Upper lobe of right lung (tissue), 1 donor: Measurements from ENCODE around the gene CNTNAP2. TPM values are rescaled to one million over a fixed set of nuclear protein-coding genes. Genes with fewer than 3 reads are reported as not detected.

Source experiments
- ATAC-seq: fragments of 200-7000 bp; cut with Tn5 transposase; one replicate; pipeline ENCODE4 v1.9.1; 2020; ENCODE audit warnings: mild to moderate bottlenecking, moderate library complexity
- DNase-seq: peaks from one replicate; pipeline ENCODE4 v3.0.0-alpha.2; 2020
- H3K27ac ChIP-seq: fragments of 200-600 bp; one replicate; pipeline ENCODE4 v1.8.0; 2022
- H3K27me3 ChIP-seq: fragments of 200-600 bp; one replicate; pipeline ENCODE4 v1.8.0; 2022; ENCODE audit warnings: mild to moderate bottlenecking
- H3K36me3 ChIP-seq: fragments of 200-600 bp; one replicate; pipeline ENCODE4 v1.8.0; 2022
- H3K4me1 ChIP-seq: fragments of 200-600 bp; one replicate; pipeline ENCODE4 v1.8.0; 2022
- H3K4me3 ChIP-seq: fragments of 200-600 bp; one replicate; pipeline ENCODE4 v1.8.0; 2022; ENCODE audit warnings: mild to moderate bottlenecking
- H3K9me3 ChIP-seq: fragments of 200-600 bp; one replicate; pipeline ENCODE4 v1.8.0; 2022
- intact Hi-C: fragments of 100-400 bp; cut with DNase I; formaldehyde crosslinking; loops from one replicate; pipeline ENCODE4 v1.11.0; 2022
- total RNA-seq: library from RNA; stranded (reverse); fragmentation: NEBNext Ultra II Directional; extraction: Animal tissue kit (Norgen Biotek cat#: 25700); gene quantifications from one replicate; pipeline ENCODE4 v1.2.1, GENCODE V29; 2021
- TF ChIP-seq, protein P1 (sequence below): fragments of 200-600 bp; IDR thresholded peaks from one replicate; pipeline ENCODE4 v1.8.0; 2022; ENCODE audit warnings: antibody characterized with exemption
- donor health status: DM: no; HTN: yes; CAD: no; lungs with severe emphysema.

Gene CNTNAP2
- total RNA-seq, 1 donor from 2014 or later = 0.41 TPM

DNA sequence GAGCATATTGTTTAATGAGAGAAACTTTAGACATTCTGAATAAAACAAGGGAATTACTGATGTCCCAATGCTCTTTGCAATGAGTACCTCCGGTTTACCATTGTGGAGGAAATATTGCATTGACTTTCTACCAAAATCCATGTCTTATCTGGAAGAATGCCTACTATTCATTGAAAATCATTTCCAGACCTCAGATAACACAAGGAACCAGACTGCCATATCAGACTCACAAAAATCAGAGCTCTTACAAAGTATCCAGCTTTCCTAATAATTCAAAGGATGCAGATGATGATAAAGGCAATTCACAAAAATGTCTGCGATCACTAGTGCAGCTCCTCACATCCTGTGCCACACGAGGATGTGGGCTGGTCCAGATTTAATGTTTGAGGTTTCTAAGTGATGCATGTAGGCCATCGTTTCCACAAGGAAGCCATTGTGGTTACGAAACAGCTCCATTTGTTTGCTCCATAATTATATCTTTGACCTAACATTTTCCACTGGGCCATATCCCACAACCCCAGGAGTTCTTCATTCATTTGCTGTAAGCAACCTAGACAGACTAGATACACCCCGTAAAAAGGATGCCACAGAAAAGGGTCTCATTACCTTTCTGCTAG is 1642.8 kb downstream of the CNTNAP2 start:
- ATAC-seq = no peak
- intact Hi-C loops = no loop called here

GRCh38 chr7:147765301-147765700 is 1648.7 kb downstream of the CNTNAP2 start:
- H3K4me3 ChIP-seq = no peak overlapping the region
- H3K9me3 ChIP-seq = no peaks in the 10 kb centered on the region
- H3K4me1 ChIP-seq = no peaks in the 10 kb centered on the region
- H3K36me3 ChIP-seq = no peaks in the 10 kb centered on the region
- ATAC-seq (no peak), DNase-seq (no peak)
- intact Hi-C loops = no loop called here
- no peaks in the 10 kb centered on the region for H3K27me3 ChIP-seq
- TF ChIP-seq, protein P1, sequence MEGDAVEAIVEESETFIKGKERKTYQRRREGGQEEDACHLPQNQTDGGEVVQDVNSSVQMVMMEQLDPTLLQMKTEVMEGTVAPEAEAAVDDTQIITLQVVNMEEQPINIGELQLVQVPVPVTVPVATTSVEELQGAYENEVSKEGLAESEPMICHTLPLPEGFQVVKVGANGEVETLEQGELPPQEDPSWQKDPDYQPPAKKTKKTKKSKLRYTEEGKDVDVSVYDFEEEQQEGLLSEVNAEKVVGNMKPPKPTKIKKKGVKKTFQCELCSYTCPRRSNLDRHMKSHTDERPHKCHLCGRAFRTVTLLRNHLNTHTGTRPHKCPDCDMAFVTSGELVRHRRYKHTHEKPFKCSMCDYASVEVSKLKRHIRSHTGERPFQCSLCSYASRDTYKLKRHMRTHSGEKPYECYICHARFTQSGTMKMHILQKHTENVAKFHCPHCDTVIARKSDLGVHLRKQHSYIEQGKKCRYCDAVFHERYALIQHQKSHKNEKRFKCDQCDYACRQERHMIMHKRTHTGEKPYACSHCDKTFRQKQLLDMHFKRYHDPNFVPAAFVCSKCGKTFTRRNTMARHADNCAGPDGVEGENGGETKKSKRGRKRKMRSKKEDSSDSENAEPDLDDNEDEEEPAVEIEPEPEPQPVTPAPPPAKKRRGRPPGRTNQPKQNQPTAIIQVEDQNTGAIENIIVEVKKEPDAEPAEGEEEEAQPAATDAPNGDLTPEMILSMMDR = no peak
- H3K27ac ChIP-seq = no peak overlapping the region

More for the DNA sequence above, 1642.8 kb downstream of the CNTNAP2 start:
- H3K27me3 ChIP-seq = no peaks in the 10 kb centered on the region
- H3K36me3 ChIP-seq = no peaks in the 10 kb centered on the region
- no peak overlapping the region for H3K27ac ChIP-seq
- TF ChIP-seq, protein P1 = no peak
- DNase-seq = no peak
- no peaks in the 10 kb centered on the region for H3K9me3 ChIP-seq
- no peaks in the 10 kb centered on the region for H3K4me1 ChIP-seq
- H3K4me3 ChIP-seq = no peak overlapping the region

- TF ChIP-seq, protein P1 = no peak
- no peak overlapping the region for H3K27ac ChIP-seq
- intact Hi-C loops = no loop called here
- ATAC-seq (no peak), DNase-seq (no peak)
- no peaks in the 10 kb centered on the region for H3K4me1 ChIP-seq
- no peaks in the 10 kb centered on the region for H3K9me3 ChIP-seq
- no peak overlapping the region for H3K4me3 ChIP-seq
- no peaks in the 10 kb centered on the region for H3K27me3 ChIP-seq
- H3K36me3 ChIP-seq = no peaks in the 10 kb centered on the region
These were observed 1654.7 kb downstream of the CNTNAP2 start for GRCh38 chr7:147771344-147771743.

- ATAC-seq = no peak
These were observed 1657.9 kb downstream of the CNTNAP2 start for GRCh38 chr7:147774461-147774860.

GRCh38 chr7:147775516-147776284 is 1659.1 kb downstream of the CNTNAP2 start:
- Histone ChIP-seq H3K4me1 (no peaks in the 10 kb centered on the region), H3K27ac (no peak overlapping the region), H3K27me3 (no peaks in the 10 kb centered on the region), H3K9me3 (no peaks in the 10 kb centered on the region), H3K4me3 (no peak overlapping the region), H3K36me3 (no peaks in the 10 kb centered on the region)
- intact Hi-C loops = no loop called here
- ATAC-seq (no peak), DNase-seq (no peak)
- TF ChIP-seq, protein P1 = no peak

More at GRCh38 chr7:147774461-147774860, 1657.9 kb downstream of the CNTNAP2 start:
- H3K27me3 ChIP-seq = no peaks in the 10 kb centered on the region
- TF ChIP-seq, protein P1 = no peak
- H3K4me3 ChIP-seq = no peak overlapping the region
- no peaks in the 10 kb centered on the region for H3K9me3 ChIP-seq
- no peaks in the 10 kb centered on the region for H3K36me3 ChIP-seq
- intact Hi-C loops = no loop called here
- H3K27ac ChIP-seq = no peak overlapping the region
- H3K4me1 ChIP-seq = no peaks in the 10 kb centered on the region
- DNase-seq = no peak
